ENCODE measurements around the gene IPMK.
A peak's percentile ranks its signal among the peaks of the same experiment; 100 is the strongest.
"Not testable (repeated sequence)": the region's sequence is repeated elsewhere in the genome, so short reads cannot be mapped to it uniquely, and the experiment has no call there.

The IPMK gene

GRCh38 chr10:58266826-58267712 is 625 bp downstream of the IPMK start:
- peak; percentile 11 for DNase-seq

DNA sequence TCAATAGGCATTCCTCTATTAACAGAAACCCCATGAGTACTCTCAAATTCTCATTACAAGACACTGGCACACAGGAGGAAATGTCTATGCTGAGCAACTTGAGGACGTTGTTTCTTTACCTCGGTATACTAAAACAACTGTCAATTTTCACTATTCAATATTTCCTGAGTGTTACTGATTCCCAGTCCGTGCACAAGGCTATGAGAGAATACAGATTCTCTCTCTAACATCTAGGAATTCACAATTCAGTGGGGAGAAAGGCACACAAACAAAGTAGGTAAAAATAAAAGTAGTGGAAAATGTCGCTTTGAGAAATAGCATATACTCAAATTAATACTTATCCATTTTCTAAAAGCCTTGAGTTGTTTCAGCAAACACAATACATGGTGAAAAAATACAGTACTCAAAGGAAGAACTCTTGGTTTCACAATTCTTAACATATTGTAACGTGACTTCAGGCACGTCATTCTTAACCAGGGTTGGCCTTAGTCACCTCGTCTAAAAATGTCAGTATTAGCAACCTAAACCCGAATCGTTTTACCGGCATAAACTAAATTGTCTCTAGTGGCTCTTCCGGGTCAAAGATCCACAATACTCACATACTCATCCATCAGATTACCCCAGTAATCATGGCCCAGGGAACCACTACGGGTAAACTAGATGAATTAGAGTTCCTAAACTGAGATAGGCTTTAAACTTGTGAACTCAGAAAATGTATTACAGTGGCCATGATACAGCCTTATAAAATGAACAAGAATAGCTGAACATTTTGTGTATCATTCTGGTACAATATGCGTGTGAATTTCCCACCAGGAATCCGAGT is 1.5 kb downstream of the IPMK start:
- DNase-seq: no peak

- no peak for DNase-seq
Observed at GRCh38 chr10:58265249-58265648, 2.4 kb downstream of the IPMK start.

DNA sequence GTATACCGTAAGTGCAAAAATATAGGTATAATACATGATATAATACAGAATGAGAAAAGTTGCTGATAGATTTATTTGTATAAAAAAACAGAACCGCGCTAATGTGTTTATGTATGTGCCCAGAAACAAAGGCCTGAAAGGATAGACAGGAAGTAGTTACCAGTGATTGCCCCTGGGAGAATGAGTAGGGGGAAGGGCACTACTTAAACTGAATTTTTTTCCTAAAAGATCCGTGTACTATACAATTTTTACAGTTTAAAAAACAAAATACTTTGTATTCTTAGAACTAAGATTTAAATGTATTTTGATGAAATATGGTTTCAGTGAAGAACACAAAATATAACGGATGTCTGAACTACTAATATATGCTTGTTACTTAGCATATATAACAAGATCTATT is 2.9 kb downstream of the IPMK start:
- DNase-seq: no peak

GRCh38 chr10:58262766-58263165 is 4.9 kb downstream of the IPMK start:
- no peak for DNase-seq

DNA sequence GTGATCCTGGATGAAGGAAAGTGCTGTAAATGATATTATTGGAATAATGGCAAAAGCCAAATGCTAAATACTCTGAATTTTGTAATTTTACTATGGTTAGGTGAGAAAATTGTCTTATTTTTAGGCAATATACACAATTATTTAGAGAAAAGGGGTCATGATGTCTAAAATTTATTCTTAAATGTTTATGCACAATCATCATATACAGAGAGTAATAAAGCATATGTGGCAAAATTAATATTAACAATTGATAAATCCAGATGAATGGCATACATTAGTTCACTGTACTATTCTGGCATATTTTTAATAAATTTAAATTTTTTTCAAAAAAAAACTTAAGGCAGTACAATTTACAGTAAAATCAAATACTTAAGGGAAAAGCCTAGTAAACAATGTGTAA is 7.4 kb downstream of the IPMK start:
- no peak for DNase-seq

GRCh38 chr10:58258977-58259692 is 8.6 kb downstream of the IPMK start:
- DNase-seq: no peak

GRCh38 chr10:58256013-58256780 is 11.5 kb downstream of the IPMK start:
- DNase-seq: not testable (repeated sequence)

DNA sequence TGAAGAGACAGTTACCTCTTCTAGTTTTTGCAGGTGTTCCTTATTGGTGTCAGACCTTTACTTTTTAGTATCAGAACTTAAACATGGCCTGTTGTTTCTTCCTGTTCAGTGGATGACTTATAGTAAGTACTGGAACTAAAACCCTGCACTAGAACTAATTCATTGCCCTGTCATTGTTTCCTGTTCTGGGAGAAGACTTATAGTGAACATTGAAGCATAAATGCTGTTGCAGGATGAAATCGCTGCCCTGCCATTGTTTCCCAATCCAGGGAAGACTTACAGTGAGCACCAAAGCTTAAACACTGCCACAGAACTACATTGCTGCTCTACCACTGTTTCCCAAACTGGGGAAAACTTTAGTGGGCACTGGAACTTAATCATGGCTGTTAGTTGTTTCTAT is 13.1 kb downstream of the IPMK start:
- no peak for DNase-seq

GRCh38 chr10:58253184-58253583 is 14.5 kb downstream of the IPMK start:
- DNase-seq: no peak

DNA sequence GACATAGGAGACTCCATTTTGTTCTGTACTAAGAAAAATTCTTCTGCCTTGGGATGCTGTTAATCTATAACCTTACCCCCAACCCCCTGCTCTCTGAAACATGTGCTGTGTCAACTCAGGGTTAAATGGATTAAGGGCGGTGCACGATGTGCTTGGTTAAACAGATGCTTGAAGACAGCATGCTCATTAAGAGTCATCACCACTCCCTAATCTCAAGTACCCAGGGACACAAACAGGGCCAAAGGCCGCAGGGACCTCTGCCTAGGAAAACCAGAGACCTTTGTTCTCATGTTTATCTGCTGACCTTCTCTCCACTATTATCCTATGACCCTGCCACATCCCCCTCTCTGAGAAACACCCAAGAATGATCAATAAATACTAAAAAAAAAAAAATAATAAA is 23.0 kb downstream of the IPMK start:
- DNase-seq: not testable (repeated sequence)

- DNase-seq: not testable (repeated sequence)
Observed at GRCh38 chr10:58244242-58244641, 23.5 kb downstream of the IPMK start.

- DNase-seq: not testable (repeated sequence)
Observed at GRCh38 chr10:58243801-58244200, 23.9 kb downstream of the IPMK start.

- no peak for DNase-seq
Observed at GRCh38 chr10:58243269-58243668, 24.4 kb downstream of the IPMK start.

- DNase-seq: no peak
Observed at GRCh38 chr10:58241346-58241745, 26.3 kb downstream of the IPMK start.

DNA sequence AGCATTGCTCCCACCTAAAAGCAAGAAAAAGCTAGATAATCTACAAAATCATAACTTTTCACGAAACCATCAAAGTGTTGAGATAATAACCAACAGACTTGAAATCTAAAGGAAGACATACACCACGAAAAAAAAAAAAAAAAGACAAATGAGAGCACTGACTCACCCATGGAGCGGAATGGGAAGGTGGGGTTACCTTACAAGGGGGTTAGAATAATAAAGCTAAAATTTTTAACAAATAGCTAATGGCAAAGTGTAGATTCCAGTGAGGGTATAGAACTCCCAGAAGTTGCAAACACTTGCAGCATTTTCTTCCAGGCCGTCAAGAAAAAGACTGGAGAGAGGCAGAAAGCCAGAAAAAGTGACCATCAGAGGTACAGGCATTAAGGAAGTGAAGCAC is 27.2 kb downstream of the IPMK start:
- DNase-seq: no peak

DNA sequence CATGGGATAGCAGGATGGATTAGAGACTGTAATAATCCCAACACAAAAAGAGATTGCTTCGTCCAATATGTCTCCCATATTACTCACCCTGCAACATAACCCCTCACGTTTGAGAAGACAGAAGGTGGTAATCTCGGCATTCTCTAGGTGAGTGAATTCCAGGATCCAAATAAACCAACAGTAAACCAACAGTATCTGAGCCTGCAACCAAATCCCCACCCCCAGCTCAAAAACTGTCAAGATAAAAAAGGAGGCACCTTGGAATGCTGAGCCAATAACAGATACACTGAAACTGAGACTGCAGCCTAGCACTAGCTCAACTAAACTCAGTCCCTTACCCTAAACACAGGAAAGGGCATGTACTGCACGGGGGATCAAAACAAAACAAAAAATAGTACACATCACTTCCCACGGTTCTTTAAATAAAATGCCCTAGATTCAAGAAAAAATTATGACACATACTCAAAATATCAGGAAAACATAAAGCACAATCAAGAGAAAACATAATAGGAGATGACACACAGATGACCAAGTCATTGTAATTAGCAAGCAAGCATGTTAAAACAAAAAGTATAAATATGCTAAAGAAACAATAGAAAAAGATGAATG is 28.0 kb downstream of the IPMK start:
- DNase-seq: no peak

DNA sequence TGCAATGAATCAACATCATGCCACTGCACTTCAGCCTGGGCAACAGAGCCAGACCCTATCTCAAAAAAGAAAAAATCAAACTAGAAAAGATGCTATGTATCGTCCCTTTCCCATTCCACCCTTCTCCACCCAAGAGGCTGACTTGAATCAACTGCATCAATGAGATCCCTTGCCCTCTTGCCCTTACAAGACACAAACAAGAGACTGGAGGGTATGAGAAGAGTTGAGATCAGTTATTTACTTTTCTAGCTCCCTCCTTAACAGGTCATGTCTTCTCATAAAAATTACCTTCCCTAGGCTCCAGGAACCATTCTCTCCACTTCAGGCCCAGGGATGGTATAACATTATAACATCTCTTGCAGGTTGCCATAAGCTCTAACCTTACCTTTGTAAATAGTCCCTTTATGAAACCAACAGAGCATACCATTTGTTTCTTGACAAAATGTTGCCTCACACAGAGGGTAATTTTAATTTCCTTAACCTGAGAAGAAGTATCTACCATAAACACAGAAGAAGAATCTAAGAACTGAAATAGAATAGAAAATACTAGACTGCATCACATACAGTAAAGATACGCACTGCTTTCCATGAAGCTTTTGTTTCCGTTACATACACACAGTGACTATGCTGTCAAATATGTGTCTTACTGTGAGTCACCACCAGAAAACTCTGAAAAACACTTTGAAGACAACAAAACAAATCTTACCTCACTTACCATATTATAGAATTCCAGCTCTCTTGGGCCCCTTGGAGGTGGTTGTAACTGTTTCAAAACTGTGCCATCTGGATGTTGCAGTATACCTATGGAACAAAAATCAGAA is 30.5 kb downstream of the IPMK start:
- DNase-seq: no peak

DNA sequence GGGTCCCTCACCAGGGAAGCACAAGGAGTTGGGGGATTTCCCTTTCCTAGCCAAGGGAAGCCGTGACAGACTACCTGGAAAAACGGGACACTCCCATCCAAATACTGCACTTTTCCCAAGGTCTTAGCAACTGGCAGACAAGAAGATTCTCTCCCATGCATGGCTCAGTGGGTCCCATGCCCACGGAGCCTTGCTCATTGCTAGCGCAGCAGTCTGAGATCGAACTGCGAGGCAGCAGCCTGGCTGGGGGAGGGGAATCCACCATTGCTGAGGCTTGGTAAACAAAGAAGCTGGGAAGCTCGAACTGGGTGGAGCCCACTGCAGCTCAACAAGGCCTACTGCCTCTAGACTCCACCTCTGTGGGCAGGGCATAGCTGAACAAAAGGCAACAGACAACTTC is 37.8 kb downstream of the IPMK start:
- not testable (repeated sequence) for DNase-seq

GRCh38 chr10:58225654-58226053 is 42.0 kb downstream of the IPMK start:
- no peak for DNase-seq

- no peak for DNase-seq
Observed at GRCh38 chr10:58220769-58221451, 46.8 kb downstream of the IPMK start.

All from activated CD4-positive, alpha-beta T cell treated with anti-CD3 and anti-CD28 coated beads for 1 hour (primary cell).